Measurements from ENCODE around the gene CPSF4L.

The CPSF4L gene

GRCh38 chr17:73274490-73274889, 12.8 kb upstream of the CPSF4L start:
- no peak overlapping the region for H2BK12ac ChIP-seq (ENCODE audit: low read length in 2 of 2)
- no peak overlapping the region for H3K18ac ChIP-seq (ENCODE audit: low read depth in 1 of 2, low read length in 2 of 2)
- no peak overlapping the region for H3K9ac ChIP-seq (ENCODE audit: low read length)
- no peaks in the 10 kb centered on the region for H3K79me1 ChIP-seq (replicated peaks; ENCODE audit: low read length, poor library complexity, severe bottlenecking)
- H3K14ac ChIP-seq (ENCODE audit: low read length in 2 of 2): no peak overlapping the region
- no peak overlapping the region for H4K91ac ChIP-seq (ENCODE audit: low read length)
- no peak overlapping the region for H3K4ac ChIP-seq (ENCODE audit: low read depth in 1 of 2, low read length in 2 of 2)
- H3K4me1 ChIP-seq (ENCODE audit: control insufficient read depth, insufficient read depth, low read depth, low read length): peaks cover 6% of the 10 kb centered on the region
- H2BK5ac ChIP-seq (ENCODE audit: low read depth, low read length, poor library complexity, severe bottlenecking): no peak overlapping the region
- no peak overlapping the region for H2BK120ac ChIP-seq (ENCODE audit: low read depth, low read length)
- no peak overlapping the region for H4K8ac ChIP-seq (ENCODE audit: low read length)
- WGBS: 92% methylated on average over 4 of the region's 4 CpGs
- H2AK5ac ChIP-seq (ENCODE audit: low read length, severe bottlenecking): no peak overlapping the region
- no peak overlapping the region for H3K4me2 ChIP-seq (ENCODE audit: low read length, poor library complexity, severe bottlenecking)
- H3K23ac ChIP-seq (ENCODE audit: low read length in 2 of 2): no peak overlapping the region
- no peaks in the 10 kb centered on the region for H3K9me3 ChIP-seq (ENCODE audit: control insufficient read depth, low read length)
- no peak for DNase-seq
- no peak overlapping the region for H3K27ac ChIP-seq (ENCODE audit: low read length, poor library complexity, severe bottlenecking)
- H3K4me3 ChIP-seq (ENCODE audit: insufficient read depth in 1 of 2, low read depth in 1 of 2, low read length in 2 of 2): no peak overlapping the region
- H2AFZ ChIP-seq (ENCODE audit: low read depth, low read length): no peak overlapping the region
- no peaks in the 10 kb centered on the region for H3K27me3 ChIP-seq (ENCODE audit: control insufficient read depth in 1 of 2, insufficient read depth in 1 of 2, low read length in 2 of 2)
- peaks cover 0 to under 1% of the 10 kb centered on the region in 2 experiments for H3K36me3 ChIP-seq (ENCODE audit: control insufficient read depth in 1 of 2, insufficient read depth in 2 of 2, low read depth in 1 of 2, low read length in 2 of 2)
- no peak overlapping the region for H2BK15ac ChIP-seq (ENCODE audit: low read depth, poor library complexity, severe bottlenecking)

DNA sequence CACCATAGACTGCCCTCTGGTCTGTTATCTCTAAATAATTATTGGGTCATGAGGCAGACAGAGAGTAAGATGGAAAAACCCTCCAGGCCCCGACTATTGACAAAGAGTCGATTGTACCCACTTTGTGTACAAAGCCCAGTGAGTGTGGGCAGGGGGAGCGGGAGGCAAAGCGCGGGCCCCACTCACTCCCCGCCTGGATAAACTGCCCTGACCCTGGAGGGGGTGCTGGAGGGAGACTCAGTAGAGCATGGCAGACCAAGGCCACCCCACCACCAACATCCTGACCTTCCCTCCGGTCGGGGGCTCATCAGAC, 11.2 kb upstream of the CPSF4L start:
- Histone ChIP-seq H2BK5ac (ENCODE audit: low read depth, low read length, poor library complexity, severe bottlenecking) (no peak overlapping the region), H3K36me3 (ENCODE audit: control insufficient read depth in 1 of 2, insufficient read depth in 2 of 2, low read depth in 1 of 2, low read length in 2 of 2) (no peaks in the 10 kb centered on the region), H2BK12ac (ENCODE audit: low read length in 2 of 2) (no peak overlapping the region), H3K9me3 (ENCODE audit: control insufficient read depth, low read length) (no peaks in the 10 kb centered on the region), H4K8ac (ENCODE audit: low read length) (no peak overlapping the region), H3K4me2 (ENCODE audit: low read length, poor library complexity, severe bottlenecking) (no peak overlapping the region), H3K9ac (ENCODE audit: low read length) (no peak overlapping the region), H3K79me1 (replicated peaks; ENCODE audit: low read length, poor library complexity, severe bottlenecking) (no peaks in the 10 kb centered on the region), H2BK15ac (ENCODE audit: low read depth, poor library complexity, severe bottlenecking) (no peak overlapping the region), H3K14ac (ENCODE audit: low read length in 2 of 2) (no peak overlapping the region), H3K27ac (ENCODE audit: low read length, poor library complexity, severe bottlenecking) (no peak overlapping the region), H3K23ac (ENCODE audit: low read length in 2 of 2) (no peak overlapping the region), H2AFZ (ENCODE audit: low read depth, low read length) (no peak overlapping the region), H3K4me1 (ENCODE audit: control insufficient read depth, insufficient read depth, low read depth, low read length) (no peaks in the 10 kb centered on the region), H3K4me3 (ENCODE audit: insufficient read depth in 1 of 2, low read depth in 1 of 2, low read length in 2 of 2) (no peak overlapping the region), H3K18ac (ENCODE audit: low read depth in 1 of 2, low read length in 2 of 2) (no peak overlapping the region), H2BK120ac (ENCODE audit: low read depth, low read length) (no peak overlapping the region), H4K91ac (ENCODE audit: low read length) (no peak overlapping the region), H3K4ac (ENCODE audit: low read depth in 1 of 2, low read length in 2 of 2) (no peak overlapping the region), H2AK5ac (ENCODE audit: low read length, severe bottlenecking) (no peak overlapping the region), H3K27me3 (ENCODE audit: control insufficient read depth in 1 of 2, insufficient read depth in 1 of 2, low read length in 2 of 2) (no peaks in the 10 kb centered on the region)
- DNase-seq: no peak
- 95% methylated on average over 8 of the region's 8 CpGs for whole genome bisulfite sequencing

DNA sequence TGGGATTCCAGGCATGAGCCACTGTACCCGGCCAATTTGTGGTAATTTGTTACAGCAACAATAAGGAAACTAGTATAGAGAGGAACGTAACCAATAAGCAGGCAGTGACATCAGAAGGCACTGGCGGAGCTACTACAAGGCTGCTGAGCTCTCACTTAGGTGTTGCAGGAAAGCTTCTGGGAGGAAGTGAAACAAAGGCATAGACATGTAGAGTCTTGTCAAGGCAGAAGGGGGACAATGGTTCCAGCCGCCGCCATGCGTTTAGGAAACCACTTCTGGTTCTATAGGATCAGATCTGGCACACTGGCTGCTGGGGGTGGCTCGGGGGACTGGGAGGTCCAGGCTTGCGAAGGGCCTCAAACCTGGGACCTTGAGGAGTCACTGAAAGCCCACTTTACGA, 9.4 kb upstream of the CPSF4L start:
- no peak overlapping the region for H3K4ac ChIP-seq (ENCODE audit: low read depth in 1 of 2, low read length in 2 of 2)
- no peaks in the 10 kb centered on the region for H3K9me3 ChIP-seq (ENCODE audit: control insufficient read depth, low read length)
- no peak overlapping the region for H2BK15ac ChIP-seq (ENCODE audit: low read depth, poor library complexity, severe bottlenecking)
- no peak overlapping the region for H2AK5ac ChIP-seq (ENCODE audit: low read length, severe bottlenecking)
- no peaks in the 10 kb centered on the region for H3K79me1 ChIP-seq (replicated peaks; ENCODE audit: low read length, poor library complexity, severe bottlenecking)
- no peak overlapping the region for H2BK120ac ChIP-seq (ENCODE audit: low read depth, low read length)
- H3K23ac ChIP-seq (ENCODE audit: low read length in 2 of 2): no peak overlapping the region
- no peak overlapping the region for H3K9ac ChIP-seq (ENCODE audit: low read length)
- H4K91ac ChIP-seq (ENCODE audit: low read length): no peak overlapping the region
- H3K4me1 ChIP-seq (ENCODE audit: control insufficient read depth, insufficient read depth, low read depth, low read length): peaks cover 2% of the 10 kb centered on the region
- no peak overlapping the region for H3K18ac ChIP-seq (ENCODE audit: low read depth in 1 of 2, low read length in 2 of 2)
- H3K14ac ChIP-seq (ENCODE audit: low read length in 2 of 2): no peak overlapping the region
- H3K36me3 ChIP-seq (ENCODE audit: control insufficient read depth in 1 of 2, insufficient read depth in 2 of 2, low read depth in 1 of 2, low read length in 2 of 2): no peaks in the 10 kb centered on the region
- H2BK12ac ChIP-seq (ENCODE audit: low read length in 2 of 2): no peak overlapping the region
- H2BK5ac ChIP-seq (ENCODE audit: low read depth, low read length, poor library complexity, severe bottlenecking): no peak overlapping the region
- no peak overlapping the region for H3K4me3 ChIP-seq (ENCODE audit: insufficient read depth in 1 of 2, low read depth in 1 of 2, low read length in 2 of 2)
- H3K27ac ChIP-seq (ENCODE audit: low read length, poor library complexity, severe bottlenecking): no peak overlapping the region
- no peak overlapping the region for H3K4me2 ChIP-seq (ENCODE audit: low read length, poor library complexity, severe bottlenecking)
- DNase-seq: no peak
- peaks cover 0 to 2% of the 10 kb centered on the region in 2 experiments for H3K27me3 ChIP-seq (ENCODE audit: control insufficient read depth in 1 of 2, insufficient read depth in 1 of 2, low read length in 2 of 2)
- H4K8ac ChIP-seq (ENCODE audit: low read length): no peak overlapping the region
- 97% methylated on average over 9 of the region's 9 CpGs for WGBS
- no peak overlapping the region for H2AFZ ChIP-seq (ENCODE audit: low read depth, low read length)

GRCh38 chr17:73269791-73270190, 8.1 kb upstream of the CPSF4L start:
- no peaks in the 10 kb centered on the region for H3K9me3 ChIP-seq (ENCODE audit: control insufficient read depth, low read length)
- H3K4ac ChIP-seq (ENCODE audit: low read depth in 1 of 2, low read length in 2 of 2): no peak overlapping the region
- no peak overlapping the region for H3K23ac ChIP-seq (ENCODE audit: low read length in 2 of 2)
- no peak overlapping the region for H2BK120ac ChIP-seq (ENCODE audit: low read depth, low read length)
- WGBS: 100% methylated on average over 1 of the region's 1 CpG
- no peak overlapping the region for H3K18ac ChIP-seq (ENCODE audit: low read depth in 1 of 2, low read length in 2 of 2)
- no peak overlapping the region for H3K4me2 ChIP-seq (ENCODE audit: low read length, poor library complexity, severe bottlenecking)
- H3K9ac ChIP-seq (ENCODE audit: low read length): no peak overlapping the region
- no peak overlapping the region for H2AK5ac ChIP-seq (ENCODE audit: low read length, severe bottlenecking)
- no peak overlapping the region for H4K91ac ChIP-seq (ENCODE audit: low read length)
- H3K27ac ChIP-seq (ENCODE audit: low read length, poor library complexity, severe bottlenecking): no peak overlapping the region
- peaks cover 0 to 2% of the 10 kb centered on the region in 2 experiments for H3K27me3 ChIP-seq (ENCODE audit: control insufficient read depth in 1 of 2, insufficient read depth in 1 of 2, low read length in 2 of 2)
- H3K36me3 ChIP-seq (ENCODE audit: control insufficient read depth in 1 of 2, insufficient read depth in 2 of 2, low read depth in 1 of 2, low read length in 2 of 2): no peaks in the 10 kb centered on the region
- H3K4me1 ChIP-seq (ENCODE audit: control insufficient read depth, insufficient read depth, low read depth, low read length): peaks cover 2% of the 10 kb centered on the region
- H2BK15ac ChIP-seq (ENCODE audit: low read depth, poor library complexity, severe bottlenecking): no peak overlapping the region
- H3K4me3 ChIP-seq (ENCODE audit: insufficient read depth in 1 of 2, low read depth in 1 of 2, low read length in 2 of 2): no peak overlapping the region
- no peak for DNase-seq
- no peak overlapping the region for H2BK12ac ChIP-seq (ENCODE audit: low read length in 2 of 2)
- no peak overlapping the region for H3K14ac ChIP-seq (ENCODE audit: low read length in 2 of 2)
- no peak overlapping the region for H2AFZ ChIP-seq (ENCODE audit: low read depth, low read length)
- H4K8ac ChIP-seq (ENCODE audit: low read length): no peak overlapping the region
- H3K79me1 ChIP-seq (replicated peaks; ENCODE audit: low read length, poor library complexity, severe bottlenecking): no peaks in the 10 kb centered on the region
- no peak overlapping the region for H2BK5ac ChIP-seq (ENCODE audit: low read depth, low read length, poor library complexity, severe bottlenecking)

All from mesenchymal stem cell (in vitro differentiated cells and primary cell).